ENCODE measurements around the gene NEMP2.

DNA sequence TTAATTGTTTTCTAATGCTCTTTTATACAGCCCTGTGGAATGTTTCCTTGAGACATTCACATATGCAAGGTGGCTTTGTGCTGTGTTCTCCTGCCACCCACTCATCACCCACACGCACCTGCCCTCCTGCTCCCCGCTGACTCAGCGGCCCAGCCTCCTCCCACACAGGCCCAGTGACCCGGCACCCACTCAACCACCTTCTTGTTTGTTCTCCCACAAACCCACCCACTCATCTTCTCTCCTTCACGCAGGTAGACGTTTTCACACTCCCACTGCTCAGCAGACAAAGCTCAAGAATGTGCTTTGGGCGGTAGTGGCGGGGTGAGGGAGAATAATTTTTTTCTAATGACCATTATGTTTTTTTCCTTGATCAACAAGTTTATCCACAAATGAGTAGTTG lies 28.6 kb upstream of the NEMP2 start:
- TF ChIP-seq POLR2AphosphoS5 (IDR thresholded peaks at IDR 0.05), result no peak
- TF ChIP-seq, protein P1, sequence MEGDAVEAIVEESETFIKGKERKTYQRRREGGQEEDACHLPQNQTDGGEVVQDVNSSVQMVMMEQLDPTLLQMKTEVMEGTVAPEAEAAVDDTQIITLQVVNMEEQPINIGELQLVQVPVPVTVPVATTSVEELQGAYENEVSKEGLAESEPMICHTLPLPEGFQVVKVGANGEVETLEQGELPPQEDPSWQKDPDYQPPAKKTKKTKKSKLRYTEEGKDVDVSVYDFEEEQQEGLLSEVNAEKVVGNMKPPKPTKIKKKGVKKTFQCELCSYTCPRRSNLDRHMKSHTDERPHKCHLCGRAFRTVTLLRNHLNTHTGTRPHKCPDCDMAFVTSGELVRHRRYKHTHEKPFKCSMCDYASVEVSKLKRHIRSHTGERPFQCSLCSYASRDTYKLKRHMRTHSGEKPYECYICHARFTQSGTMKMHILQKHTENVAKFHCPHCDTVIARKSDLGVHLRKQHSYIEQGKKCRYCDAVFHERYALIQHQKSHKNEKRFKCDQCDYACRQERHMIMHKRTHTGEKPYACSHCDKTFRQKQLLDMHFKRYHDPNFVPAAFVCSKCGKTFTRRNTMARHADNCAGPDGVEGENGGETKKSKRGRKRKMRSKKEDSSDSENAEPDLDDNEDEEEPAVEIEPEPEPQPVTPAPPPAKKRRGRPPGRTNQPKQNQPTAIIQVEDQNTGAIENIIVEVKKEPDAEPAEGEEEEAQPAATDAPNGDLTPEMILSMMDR (IDR thresholded peaks at IDR 0.05), result no peak
